HG03439 (cell line): ENCODE data around the gene GPR137.

ENCODE experiments used
- ATAC-seq: cut with Tn5 transposase; IDR thresholded peaks from one replicate; pipeline ENCODE4 v1.9.1; 2021; ENCODE audit warnings: mild to moderate bottlenecking, moderate library complexity; ENCODE audit not compliant: unreplicated experiment

GPR137 gene

DNA sequence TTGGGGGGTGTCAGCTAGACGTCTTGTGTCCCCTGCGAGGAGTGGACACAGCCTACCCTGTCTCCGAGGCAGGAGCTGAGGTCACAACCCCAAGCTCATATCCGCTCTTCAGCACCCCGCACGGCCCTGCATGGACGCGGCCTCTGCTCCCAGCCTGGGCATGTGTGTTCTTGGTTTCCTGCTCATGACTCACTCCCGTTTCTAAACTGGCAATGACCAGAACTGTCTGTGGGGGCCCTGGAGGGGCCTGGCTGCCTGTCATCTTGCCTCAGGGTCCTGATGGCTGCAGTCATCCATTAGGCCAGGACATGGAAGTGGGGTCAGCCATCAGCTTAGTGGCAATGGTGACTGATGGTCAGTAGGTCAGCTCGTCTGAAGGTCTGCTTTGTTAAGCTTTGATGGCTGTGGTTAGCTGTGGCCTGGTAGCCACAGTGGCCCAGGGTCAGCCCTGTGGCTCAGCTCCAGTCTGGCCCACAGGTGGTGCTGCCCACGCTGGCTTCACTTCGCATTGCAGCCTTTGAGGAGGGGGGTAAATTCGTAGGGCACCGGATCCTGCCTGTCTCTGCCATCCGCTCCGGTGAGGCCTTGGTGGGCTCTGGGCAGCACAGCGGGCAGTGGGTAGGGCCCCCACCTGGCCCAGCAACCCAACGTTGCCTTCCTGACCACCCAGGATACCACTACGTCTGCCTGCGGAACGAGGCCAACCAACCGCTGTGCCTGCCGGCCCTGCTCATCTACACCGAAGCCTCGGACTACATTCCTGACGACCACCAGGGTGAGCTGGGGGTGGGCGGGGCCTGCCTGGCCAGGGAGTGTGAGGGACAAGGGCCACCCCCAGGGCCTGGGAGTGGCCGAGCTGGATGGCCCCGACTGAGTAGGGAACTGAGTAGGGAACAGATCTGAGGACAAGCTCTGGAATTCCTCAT is 22.4 kb upstream of the GPR137 start:
- no peak for ATAC-seq

DNA sequence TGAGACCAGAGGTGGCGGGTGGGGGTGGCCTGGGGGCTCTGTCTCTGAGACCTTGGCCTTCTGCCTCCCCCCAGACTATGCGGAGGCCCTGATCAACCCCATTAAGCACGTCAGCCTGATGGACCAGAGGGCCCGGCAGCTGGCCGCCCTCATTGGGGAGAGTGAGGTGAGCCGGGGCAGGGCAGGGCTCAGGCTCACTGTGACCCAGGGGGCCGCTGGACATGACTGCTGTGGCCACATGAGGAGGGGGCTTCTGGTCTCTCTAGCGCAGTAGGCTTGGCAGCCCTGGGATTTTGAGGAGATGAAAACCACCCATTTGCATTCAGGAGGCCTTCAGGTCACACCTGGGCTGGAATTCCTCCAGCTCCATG is 21.7 kb upstream of the GPR137 start:
- ATAC-seq, result no peak

GRCh38 chr11:64264371-64264852 is 21.2 kb upstream of the GPR137 start:
- ATAC-seq, result no peak

DNA sequence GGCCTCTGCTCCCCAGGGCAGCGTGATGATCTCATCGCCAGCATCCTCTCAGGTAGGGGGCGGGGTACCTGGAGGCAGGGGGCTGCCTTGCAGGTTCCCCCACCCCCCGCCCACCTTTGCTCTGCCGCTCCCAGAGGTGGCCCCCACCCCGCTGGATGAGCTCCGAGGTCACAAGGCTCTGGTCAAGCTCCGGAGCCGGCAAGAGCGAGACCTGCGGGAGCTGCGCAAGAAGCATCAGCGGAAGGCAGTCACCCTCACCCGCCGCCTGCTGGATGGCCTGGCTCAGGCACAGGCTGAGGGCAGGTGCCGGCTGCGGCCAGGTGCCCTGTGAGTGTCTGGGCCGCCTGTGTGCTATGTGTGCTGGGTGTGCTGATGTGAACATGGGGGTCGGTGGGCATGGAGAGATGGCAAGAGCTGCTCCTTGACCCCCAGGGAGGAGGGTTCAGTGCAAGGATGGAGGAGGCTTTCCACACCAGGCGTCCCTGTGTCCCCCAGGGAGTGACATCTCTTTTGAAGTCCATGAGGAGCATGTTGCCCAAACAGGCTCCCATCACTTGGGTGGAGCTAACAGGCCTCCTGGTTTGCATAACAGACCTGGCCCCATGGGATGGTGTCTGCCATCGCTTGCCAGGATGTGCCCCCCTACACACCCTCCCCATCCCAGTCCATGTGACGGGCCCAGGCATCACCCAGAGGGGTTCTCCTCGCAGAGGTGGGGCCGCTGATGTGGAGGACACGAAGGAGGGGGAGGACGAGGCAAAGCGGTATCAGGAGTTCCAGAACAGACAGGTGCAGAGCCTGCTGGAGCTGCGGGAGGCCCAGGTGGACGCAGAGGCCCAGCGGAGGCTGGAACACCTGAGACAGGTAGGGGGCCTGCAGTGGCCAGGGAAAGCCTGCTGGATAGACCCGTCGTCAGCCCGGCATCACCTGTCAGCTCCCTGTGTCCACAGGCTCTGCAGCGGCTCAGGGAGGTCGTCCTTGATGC is 20.2 kb upstream of the GPR137 start:
- no peak for ATAC-seq

GRCh38 chr11:64266339-64266738 is 19.3 kb upstream of the GPR137 start:
- ATAC-seq, result no peak

DNA sequence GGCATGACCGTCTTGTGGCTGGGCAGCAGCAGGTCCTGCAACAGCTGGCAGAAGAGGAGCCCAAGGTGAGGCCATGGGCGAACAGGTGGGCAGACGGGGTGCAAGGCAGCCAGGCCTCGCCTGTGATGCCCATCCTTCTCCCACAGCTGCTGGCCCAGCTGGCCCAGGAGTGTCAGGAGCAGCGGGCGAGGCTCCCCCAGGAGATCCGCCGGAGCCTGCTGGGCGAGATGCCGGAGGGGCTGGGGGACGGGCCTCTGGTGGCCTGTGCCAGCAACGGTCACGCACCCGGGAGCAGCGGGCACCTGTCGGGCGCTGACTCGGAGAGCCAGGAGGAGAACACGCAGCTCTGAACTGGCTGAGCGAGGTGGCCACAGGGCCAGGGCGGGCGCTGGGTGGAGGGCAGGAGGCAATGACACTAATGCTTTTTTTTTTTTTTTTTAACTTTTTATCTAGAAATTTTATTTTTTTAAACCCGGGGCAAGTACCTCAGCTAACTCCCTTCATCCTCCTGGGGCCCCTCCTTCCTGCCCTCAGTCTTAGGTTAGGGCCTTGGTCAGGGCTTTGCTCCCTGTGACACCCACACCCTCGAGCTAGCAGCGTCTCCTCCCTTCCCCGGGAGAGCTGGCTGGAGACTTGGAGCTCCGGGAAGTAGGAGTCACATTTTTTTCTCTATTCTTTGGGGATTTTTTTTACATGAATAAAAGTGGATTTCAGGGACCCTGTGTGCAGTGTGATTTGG is 18.3 kb upstream of the GPR137 start:
- ATAC-seq, result no peak

DNA sequence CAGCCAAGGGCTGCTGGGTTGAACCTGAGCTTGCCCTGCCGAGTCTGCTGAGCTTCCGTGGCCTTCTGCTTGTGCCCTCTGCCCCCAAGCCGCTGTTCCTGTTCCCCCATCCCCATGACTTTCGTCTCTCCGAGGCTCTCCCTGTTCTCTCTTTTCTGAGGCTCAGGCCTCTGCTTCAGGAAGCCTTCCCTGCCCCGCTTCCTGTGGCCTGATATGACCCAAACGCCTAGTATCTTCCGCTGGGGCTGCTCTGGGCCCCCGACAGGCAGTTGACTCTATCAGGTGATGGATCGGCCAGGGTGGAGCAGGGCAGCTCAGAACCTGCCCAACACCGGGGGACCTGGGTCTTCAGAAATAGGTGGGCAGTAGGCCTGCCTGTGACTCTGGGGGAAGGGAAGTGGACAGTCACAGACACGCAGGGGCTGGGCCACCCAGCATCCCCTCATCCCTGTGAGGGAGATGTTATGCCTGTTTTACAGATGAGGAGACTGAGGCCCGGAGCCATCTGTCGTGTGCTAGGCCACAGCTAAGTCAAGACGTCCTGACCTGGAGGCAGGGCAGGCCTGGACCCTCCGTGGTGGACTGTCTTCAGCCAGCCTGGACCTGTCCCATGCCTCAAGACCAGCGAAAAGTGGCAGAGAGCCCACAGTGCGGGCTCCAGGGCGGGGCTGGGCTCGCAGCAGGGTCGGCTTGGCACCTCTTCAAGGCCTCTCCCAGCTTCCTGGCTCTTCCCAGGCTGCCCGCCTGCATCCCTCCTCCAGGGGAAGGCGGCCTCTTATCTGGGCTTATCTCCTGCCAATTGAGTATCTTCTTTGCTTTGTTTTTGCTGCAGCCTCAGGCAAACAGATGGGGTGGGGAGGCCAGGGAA is 17.4 kb upstream of the GPR137 start:
- ATAC-seq, result no peak

GRCh38 chr11:64268893-64269539 is 16.6 kb upstream of the GPR137 start:
- peak; percentile 13 for ATAC-seq

GRCh38 chr11:64269540-64270220 is 16.0 kb upstream of the GPR137 start:
- peak; percentile 62 for ATAC-seq

DNA sequence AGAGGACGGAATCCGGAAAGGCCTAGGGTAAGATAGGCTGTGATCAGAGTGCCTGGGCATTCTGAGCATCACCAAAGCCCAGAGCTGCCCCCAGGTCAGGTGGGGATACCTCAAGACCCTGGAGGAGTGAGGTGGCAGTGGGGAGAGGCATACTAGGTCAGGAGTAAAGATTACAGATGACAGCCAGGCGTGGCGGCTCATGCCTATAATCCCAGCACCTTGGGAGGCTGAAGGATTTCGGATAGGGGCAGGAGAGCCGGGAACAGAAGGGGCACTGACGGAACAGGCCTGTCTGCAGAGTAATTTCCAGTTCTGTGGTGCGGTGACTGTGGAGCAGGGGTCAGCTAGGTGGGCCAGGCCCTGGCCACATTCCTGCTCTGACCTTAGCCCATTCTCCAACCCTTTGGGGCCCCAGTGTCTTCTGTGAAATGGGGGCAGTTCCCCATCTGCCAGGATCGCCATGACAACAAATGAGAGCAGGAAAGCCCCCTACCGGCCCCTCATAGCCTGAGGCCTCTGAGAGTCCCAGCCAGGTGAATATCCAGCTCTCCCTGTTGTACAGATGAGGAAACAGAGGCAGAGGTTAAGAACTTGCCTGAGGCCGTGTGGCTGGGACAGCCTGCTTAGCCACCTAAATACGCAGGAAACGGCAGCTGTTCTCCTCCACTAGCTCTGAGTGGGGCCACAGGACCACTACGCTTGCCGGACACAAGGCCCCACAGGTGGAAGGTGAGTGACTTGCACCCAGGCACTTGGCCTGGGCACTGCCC is 10.4 kb upstream of the GPR137 start:
- no peak for ATAC-seq

DNA sequence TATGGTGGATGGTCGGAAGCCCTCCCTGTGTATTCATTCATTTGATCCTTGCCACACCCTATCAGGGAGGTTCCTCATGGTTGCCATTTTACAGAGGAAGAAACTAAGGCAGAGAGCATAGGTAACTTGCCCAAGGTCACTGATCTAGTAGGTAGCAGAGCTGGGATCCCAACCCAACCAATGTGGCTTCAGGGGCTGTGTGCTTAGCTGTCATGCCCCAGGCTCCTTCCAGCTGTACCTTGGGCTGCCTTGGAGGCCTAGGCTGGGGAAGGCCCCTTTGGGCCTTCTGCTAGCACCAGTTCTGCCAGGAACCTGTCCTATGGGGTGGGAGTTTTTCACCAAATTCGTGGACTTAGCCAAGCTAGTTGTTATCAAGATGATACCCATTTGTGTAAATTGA is 9.8 kb upstream of the GPR137 start:
- ATAC-seq, result no peak

DNA sequence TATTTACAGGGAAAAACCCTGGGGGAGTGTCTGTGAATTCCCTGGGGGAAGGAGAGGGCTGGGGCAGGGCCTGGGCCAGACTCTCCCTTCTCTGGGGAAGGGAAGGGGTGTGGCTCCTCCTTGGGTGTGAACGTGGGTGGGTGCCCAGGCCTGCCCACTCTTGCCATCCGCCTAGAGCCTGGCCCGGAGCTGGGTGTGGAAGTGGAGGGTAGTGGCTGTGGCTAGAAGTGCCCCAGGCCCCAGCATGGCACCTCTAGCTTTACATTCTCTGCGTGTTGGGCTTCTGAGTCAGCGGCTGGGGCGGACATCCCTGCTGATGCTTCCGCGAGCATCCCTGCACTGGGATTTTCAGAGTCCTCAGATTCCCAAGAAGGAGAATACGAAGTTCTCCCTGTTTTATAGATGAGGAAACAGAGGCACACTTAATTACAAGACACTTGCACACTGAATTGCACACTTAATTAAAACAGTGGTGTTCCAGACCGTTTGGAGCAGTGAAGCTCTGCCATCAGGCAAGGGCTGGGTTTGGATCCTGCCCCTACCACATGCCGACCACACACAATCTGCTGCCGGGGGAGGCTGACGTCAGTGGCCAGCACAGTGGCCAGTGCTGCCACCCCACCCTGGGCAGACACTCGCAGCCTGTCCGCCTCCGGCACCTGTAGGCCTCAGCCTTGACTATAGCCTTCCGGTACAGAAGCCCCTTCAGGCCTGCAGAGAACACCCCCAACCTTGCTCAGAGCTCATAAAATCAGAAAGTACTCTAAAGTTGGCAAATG is 8.8 kb upstream of the GPR137 start:
- ATAC-seq, result no peak

- ATAC-seq, result no peak
Observed at GRCh38 chr11:64278576-64279190, 7.0 kb upstream of the GPR137 start.

DNA sequence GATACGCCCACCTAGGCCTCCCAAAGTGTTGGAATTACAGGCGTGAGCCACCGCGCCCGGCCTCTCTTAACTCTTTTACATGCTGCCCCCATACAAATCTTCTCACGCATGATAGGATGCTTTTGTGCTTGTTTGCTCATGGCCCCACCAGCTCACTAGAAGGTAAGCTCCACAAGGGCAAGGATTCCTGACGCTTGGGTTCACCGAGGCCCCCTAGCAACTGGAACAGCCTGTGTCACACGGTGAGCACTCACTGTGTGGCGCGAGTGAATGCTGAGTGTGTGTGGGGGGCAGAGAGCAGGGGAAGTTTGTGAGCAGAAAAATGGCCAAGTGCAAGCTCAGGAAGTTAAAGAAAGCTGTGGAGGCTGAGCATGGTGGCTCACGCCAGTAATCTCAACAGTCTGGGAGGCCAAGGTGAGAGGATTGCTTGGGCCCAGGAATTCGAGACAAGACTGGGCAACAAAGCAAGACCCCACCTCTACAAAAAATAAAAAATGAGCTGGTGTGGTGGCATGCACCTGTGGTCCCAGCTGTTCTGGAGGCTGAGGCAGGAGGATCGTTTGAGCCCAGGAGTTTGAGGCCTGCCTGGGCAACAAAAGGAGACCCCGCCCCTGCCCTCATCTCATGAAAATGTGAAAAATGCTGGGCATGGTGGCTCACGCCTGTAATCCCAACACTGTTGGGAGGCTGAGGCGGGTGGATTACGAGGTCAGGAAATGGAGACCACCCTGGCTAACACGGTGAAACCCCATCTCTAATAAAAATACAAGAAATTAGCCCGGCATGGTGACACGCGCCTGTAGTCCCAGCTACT is 3.5 kb upstream of the GPR137 start:
- ATAC-seq, result no peak

DNA sequence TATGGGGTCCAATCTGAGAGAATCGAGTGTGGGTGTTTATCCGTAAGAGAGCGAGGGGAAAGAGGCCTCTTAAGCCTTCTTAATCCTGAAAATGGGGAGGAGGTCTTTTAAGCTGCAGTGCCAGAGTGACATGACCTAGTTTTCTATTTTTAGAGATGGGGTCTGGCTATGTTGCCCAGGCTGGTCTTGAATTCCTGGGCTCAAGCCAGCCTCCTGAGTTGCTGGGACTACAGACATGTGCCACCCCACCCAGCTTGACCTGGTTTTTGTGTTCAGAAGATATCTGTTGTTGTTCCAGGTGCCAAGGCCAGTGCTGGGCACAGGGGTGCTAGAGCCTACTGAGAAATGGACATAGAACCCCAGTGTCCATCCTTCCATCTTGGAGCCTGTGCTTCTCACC is 2.6 kb upstream of the GPR137 start:
- ATAC-seq, result no peak
